Measurements from ENCODE around the gene ACSF3.

The ACSF3 gene

DNA sequence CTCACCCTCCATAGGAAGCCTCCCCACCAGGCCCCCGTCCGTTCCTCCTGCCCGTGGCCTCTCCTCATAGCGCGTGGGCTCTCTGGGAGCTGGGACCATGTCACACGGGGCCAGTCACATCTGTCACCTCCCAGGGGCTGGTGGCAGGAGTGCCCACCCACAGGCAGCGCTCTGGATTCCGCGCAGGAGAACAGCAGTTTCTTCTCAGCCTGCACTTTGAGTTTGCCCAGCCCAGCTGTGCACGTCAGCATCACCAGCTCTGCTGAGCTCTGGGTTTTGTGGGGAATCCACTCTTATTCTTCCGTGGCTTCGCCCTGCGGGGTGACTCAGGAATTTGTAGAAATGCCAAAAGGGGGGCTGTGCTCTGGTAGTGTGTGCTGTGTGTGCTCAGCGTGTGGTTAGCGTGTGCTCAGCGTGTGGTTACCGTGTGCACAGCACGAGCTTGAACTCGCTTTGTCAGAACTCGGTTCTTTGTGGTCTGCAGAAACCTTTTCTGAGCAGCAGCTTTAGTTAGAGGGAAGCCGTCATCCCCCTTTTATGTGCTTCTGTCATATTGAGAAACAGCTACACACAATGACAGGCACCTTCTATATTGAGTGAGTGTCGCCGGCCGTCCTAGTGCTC is 3.2 kb downstream of the ACSF3 start:
- peak; percentile 79 for DNase-seq

DNA sequence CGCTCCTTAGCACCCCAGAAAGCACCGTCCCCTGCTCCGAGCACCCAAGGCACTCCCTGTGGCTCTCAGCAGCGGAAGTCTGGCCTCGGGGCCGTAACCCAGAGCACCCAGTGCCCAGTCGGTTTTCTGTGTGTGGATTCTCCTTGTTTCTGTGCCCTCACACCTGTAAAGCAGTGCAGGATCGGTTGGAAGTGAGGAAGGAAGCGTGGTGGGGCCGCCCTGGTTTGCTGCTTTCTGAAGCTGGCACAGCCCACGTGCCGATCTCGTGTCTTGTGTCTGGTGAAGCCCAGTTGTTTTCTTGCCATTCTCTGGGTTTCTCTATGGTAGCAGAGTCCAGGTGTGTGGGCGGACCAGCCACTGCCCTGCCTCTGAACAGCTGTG is 3.7 kb downstream of the ACSF3 start:
- DNase-seq, result no peak

DNA sequence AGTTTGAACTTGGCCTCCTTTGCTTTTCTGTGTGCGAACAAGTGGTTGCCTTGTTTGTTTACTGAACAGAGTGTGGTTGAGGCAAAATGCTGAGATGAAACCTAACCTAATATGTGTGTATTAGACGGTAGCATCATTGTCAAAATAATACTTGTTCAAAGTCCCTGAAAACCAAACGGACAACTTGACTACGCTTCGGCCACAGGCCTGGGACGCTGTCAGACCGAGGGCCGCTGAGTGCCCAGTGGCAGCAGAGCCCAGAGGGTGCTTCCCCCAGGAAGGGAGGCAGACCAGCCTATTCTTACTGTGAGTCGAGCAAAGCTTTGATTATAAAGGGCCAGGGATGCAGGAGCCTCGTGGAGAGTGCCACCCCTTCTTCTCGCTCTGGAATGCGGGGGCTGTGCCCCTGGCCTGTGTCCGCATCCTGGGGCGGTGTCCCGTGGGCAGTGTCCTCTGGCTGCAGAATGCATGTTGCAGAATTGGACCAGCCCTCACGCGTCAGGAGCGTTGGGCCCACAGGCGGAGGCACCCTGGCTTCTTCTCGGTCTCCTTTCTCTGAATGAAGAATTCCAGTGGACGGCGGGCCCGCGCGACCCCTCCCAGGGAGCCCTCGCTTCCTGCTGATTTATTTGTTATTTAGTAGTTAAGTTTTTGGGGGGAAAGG is 5.2 kb downstream of the ACSF3 start:
- no peak for DNase-seq

DNA sequence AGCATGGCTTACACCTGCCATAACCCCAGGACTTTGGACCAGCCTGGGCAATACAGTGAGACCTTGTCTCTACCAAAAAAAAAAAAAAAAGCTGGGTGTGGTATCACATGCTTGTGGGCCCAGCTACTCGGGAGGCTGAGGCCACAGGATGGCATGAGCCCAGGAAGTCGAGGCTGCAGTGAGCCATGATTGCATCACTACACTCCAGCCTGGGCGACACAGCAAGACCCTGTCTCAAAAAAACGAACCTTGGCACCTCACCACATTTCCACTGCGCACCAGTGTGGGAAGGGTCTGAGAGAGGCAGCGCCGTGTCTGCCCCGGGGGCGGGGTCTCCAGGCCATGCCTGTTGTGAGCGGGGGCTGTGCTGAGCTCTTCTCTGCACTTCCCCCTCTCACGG is 6.3 kb downstream of the ACSF3 start:
- DNase-seq, result peak; percentile 33

DNA sequence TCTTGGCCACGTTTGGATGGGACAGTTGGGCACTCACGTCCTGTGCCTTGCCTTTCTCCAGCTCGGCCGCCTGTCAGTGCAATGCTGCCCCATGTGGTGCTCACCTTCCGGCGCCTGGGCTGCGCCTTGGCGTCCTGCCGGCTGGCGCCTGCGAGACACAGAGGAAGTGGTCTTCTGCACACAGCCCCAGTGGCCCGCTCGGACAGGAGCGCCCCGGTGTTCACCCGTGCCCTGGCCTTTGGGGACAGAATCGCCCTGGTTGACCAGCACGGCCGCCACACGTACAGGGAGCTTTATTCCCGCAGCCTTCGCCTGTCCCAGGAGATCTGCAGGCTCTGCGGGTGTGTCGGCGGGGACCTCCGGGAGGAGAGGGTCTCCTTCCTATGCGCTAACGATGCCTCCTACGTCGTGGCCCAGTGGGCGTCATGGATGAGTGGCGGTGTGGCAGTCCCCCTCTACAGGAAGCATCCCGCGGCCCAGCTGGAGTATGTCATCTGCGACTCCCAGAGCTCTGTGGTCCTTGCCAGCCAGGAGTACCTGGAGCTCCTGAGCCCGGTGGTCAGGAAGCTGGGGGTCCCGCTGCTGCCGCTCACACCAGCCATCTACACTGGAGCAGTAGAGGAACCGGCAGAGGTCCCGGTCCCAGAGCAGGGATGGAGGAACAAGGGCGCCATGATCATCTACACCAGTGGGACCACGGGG is 7.1 kb downstream of the ACSF3 start:
- DNase-seq, result no peak

DNA sequence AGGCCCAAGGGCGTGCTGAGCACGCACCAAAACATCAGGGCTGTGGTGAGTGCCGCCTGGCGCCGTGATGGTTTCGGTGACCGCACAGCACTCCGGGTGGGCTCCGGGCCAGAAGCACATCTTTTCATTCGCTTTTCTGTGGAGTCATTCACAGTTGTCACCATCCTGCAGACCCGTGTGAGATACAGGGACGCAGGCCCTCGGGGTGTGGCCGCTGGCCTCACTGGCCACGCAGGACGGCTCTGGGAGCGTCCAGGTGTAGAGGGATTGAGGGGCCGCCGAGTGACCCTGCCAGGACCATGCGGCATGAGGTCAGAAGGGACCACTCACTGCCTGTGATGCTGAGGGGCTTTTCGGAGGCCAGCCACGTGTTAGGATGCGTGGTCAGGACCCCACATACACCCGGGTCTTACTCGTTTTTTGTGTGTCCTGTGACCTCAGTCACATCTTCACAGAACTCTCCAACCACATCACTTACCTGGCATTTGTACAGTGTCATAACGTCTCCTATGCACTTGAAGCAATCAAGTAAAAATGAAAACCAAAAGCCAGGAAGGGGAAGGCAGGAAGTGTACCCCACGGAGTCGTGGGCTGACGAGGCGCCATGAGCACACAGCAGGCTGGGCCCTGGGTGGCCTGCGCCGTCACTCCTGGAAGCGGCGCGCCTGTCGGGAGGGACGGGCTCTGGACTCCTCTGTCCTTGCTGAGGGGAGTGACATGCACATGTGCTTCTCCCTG is 7.8 kb downstream of the ACSF3 start:
- DNase-seq, result peak; percentile 33

DNA sequence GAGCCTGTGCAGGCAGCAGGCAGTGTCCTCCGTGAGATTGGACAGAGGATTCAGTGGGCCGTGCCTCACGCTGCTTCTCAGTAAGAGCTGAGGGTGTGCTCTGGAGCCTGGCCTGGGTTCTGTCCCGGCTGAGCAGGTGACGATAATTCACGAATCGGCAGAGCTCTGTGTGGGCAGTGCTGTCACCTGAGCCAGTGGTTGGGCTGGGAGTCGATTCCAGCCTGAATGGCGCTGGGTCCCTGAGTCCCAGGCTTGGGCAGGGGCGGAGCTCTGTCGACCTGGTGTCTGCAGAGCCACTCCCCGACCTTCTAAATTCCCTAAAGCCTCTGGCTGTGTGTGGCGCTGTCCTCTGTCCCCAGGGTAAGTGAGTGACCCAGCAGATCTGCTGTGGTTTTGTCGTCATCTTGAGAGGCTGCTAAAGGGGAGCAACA is 8.4 kb downstream of the ACSF3 start:
- no peak for DNase-seq

DNA sequence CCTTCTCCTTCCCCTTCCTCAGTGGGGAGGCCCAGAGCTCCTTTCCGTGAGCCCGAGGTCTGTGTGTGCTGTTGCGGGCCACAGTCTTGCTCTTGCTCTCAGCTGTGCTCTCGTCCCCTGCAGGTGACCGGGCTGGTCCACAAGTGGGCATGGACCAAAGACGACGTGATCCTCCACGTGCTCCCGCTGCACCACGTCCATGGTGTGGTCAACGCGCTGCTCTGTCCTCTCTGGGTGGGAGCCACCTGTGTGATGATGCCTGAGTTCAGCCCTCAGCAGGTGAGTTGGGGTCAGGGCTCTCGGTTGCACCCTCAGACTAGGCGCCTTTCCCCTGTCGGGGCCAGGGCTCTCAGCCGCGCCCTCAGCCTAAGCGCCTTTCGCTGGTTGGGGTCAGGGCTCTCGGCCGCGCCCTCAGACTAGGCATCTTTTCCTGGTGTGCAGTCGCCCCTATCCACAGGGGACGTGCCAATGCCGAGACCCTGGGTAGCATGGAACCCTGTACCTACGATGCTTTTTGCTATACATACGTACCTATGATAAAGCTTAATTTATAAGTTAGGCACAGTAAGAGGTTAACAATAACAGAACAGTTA is 8.9 kb downstream of the ACSF3 start:
- no peak for DNase-seq

DNA sequence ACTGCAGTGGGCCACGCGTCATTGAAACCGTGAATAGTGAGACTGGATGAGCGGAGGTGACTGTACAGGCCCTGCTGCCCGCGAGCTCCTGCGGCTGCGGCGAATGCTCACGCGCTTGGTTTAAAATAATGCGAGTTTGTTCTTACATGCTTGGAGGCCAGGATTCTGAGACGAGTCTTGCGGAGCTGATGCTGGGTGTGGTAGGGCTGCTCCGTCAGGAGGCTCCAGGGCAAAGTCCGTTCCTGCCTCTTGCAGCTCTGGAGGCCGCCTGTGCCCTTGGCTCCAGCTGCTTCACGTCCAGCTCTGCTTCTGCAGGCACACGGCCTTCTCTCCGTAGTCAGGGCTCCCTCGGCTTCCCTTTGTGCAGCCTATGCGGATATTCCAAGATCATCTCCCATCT is 9.5 kb downstream of the ACSF3 start:
- no peak for DNase-seq

DNA sequence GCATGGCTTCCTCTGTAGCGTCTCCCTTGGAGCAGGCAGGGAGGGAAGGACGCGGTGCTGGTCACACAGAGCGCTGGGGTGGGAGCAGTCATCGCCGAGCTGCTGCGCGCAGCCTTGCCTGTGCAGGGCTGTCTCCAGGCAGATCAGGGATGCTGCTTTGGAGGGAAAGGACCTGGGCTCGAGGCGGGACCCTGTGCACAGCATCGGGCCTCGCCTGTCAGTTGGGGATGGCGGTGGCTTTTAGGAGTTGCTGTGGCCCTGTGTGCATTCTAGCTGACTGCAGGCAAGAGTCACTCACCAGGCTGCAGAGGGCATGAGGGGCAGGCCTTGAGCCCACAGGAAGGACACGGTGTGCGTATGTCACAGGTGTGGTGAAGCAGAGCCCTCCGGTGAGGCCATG is 10.1 kb downstream of the ACSF3 start:
- DNase-seq, result no peak

DNA sequence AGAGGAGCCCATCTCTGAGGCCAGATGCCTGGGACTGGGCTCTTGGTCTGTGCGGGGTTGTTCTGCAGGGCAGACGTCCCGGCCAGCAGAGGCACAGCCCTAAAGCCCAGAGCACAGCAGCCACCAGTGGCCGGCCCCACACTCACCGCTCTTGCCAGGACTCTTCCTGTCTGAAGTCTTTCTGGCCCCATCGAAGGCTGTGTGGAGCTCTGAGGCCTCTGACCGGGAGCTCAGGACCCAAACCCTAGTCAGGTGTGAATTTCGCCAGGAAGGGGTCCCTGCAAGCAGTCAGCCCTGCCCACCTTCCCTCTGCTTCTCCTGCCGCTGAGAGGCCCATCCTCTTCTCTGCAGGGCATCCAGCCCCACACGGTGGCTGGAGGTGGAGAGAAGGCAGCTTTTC is 10.7 kb downstream of the ACSF3 start:
- DNase-seq, result no peak

DNA sequence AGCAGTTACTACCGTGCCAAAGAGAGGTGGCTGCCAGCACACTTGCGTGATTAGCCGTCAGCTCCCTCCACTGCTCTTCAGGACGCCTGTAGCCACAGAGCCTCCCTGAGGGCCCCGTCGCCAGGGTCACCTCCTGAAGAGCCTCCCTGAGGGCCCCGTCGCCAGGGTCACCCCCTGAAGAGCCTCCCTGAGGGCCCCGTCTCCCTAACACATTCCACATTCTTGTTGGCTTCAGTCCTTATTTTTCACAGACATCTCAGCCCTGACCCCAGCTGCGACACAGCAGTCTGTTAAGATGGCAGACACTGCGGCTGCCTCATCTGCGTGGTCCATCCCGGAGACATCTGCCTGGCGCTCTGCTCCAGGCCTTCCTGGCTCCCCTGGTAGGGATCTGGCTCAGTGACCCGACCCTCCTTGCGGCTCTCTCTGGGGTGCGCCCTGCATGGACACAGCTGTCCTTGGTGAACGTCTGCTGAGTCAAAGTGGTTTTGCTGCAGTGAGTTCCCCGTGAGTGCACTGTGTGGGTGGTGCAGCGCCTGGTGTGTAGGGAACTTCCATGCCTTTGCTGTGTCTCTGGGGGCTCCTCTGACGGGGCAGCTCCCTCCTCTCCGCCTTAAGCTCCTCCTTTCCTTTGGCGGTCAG is 11.4 kb downstream of the ACSF3 start:
- DNase-seq, result no peak

DNA sequence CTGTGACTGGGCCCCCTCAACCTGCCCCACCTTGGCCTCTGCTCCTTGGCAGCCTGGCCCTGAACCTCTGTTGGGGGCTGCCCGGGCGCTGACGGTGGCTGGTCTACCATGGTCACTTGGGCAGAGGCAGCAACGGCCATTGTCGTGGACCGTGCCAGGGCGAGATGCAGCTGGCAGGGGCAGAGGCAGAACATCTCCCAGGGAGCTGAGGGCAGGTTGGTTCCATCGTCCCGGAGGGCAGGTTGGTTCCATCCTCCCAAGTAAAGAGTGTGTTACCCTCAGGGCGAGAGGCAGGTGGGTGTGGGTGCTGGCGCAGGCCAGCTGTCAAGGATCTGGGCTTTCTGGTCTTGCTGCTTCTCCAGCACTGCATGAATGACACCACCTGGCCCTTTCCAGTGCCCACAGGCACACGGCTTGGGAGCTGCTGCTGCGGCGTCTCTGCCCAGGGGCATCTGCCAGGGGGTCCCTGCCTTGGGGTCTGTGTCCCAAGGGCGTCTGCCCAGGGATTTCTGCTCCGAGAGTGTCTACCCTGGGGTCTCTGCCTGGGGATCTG is 12.0 kb downstream of the ACSF3 start:
- no peak for DNase-seq

DNA sequence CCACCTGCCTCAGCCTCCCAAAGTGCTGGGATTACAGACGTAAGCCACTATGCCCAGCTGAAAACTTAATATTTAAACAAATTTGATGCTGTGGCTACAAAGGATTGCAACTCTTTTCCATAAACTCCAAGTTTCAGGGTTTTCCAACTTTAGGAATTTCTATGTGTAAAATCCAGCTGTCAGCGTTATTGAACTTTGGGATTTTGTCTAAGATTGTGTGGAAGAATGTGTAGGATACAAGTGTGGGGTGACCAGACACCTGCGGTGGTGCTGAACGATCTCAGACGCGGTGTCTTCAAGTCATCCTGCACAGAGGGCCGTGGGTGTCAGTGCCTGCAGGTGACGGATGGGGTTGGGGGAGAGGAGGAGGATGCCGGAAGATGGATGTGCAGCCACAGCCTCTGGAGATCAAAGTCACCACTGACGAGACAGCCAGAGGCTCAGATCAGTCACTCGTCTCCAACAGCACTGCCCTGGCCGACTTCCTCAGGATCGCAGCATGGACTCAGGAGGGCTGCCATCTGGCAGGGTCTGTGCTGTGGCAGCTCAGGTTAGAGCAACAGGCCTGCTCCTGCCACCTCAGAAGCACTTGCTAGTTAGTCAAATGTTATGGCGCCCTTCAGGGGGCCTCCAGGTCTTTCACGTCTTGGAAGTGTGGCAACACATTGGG is 13.0 kb downstream of the ACSF3 start:
- DNase-seq, result no peak

DNA sequence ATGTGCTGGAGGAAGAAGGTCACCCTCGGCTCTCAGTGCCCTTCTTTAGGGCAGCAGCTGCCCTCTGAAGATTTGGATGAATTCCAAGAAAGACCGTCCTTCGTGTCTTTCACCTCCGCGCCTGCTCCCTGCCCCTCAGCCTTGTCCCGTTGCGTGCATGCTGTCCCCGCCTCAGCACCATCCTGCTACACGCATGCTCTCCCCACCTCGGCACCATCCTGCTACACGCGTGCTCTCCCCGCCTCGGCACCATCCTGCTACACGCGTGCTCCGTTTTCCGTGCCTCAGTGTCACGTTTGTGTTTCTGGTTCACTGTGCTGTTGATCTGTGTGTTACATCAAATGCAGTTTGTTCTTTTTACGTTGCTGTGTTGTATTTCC is 13.5 kb downstream of the ACSF3 start:
- DNase-seq, result no peak

DNA sequence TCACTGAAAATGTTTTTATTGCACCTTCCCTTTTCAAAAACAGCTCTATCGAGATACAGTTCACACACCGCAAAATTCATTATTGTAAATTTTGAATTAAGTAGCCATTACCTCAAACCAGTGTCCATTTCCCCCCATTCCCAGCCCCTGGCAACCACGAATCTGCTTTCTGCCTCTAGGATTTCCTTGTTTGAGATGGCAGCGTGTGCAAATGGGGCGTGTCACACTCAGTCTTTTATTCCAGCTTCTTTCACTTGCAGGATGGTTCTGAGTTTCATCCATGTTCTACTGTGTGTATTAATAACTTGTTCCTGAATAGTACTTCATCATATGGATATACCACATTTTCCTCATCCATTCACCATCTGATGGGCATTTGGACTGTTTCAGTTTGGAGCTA is 14.8 kb downstream of the ACSF3 start:
- no peak for DNase-seq

DNA sequence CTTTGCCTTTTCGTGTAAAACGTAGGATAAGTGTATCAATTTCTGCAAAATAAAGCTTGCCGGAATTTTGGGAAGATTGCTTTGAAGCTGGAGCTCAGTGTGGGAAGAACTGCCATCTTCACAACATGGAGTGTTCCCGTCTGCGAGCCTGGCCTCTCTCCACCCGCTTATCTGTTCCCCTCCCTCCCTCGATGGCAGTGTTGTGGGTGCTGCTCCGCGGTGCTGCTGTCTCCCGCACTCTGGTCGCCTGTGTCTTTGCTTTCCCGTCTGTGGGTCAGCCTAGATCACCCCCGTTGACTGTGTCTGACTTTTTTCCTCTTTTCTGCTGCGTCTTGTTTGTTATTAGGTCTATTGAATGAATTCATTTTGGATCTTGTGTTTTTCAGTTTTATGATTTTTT is 17.0 kb downstream of the ACSF3 start:
- no peak for DNase-seq

DNA sequence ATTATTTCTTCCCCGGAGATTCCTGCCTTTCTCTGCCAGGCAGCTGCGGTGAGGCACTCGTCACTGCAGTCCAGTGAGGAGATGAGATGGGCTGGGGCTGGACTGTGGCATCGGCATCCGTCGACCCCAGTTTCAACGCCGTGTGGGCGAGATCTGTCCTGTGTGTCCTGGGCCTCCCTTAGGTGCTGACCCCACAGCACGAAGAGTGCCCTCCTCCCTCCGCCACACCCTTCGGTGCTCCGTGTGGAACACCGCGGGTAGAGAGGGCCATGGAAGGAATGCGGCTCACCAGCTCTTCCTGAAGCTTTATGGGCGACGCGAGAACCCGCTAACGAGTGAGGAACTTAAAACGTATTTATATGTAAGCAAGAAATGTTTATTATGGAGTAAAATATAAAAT is 17.6 kb downstream of the ACSF3 start:
- no peak for DNase-seq

DNA sequence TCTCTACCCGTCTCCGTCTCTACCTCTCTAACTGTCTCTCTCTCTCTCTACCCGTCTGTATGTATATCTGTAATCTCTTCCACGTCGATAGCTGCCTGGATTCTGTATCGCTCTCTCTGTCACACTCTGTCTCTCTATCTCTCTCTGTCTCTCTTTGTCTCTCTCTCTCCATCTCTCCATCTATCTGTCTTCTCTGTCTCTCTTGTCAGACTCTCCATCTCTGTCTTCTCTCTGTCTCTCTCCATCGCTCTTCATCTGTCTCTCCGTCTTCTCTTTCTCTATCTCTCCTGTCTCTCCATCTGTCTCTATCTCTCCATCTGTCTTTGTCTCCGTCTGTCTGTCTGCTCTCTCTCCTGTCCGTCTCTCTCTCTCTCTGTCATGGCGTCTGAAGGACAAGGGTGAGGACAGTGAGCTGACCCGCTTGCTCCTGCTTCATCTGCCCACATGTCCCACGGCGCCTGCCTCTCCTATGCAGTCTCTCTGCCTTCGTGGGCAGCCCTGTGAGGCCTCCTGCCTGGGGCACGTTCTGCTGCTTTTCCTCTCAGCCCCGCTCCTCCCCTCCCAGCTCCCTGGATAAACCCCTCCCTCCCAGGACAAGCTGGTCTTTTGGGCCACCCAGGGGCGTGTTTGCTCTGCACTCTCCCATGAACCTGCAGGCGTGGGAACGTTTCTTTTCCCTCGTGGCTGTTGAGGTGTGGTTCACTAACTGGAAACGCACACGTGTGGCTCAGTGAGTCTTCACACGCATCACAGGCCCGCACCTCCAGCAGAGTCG is 18.9 kb downstream of the ACSF3 start:
- no peak for DNase-seq

DNA sequence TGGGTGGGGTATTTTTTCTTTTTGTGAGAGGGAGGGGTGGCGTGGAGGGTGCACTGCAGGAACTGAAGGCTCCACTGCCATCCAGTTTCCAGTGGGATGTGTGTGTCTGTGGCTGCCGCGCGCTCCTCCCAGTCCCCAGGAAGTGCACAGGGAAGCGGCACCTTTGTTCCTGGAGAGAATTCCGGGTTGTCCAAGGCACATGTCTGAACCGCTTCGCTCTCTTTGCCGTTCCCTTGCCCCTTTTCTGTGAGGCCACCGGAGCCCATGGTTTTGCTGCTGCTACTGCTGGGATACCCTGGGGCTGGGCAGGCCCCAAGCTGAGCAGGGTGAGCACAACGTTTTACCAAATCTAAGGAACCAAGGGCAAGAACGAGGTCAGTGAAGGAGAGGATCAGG is 19.5 kb downstream of the ACSF3 start:
- no peak for DNase-seq

DNA sequence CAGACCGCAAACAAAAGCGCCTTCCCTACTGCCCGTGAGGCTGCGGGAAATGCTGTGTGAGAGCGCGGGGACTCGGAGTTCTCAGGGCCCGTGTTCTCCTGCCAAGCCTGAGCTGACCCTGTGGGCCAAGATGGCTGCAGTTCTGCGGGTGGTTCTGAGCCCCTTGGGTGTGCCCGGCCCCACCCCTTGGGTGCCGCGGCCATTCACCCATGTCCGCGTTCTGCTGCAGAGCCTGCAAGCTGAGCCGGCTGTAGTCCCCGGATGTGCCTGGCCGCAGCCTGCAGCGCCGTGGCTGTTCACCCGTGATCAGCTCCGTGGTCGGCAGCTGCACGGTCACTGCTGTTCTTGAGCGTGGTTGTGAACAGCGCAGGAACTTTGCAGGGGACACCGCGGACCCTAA is 20.0 kb downstream of the ACSF3 start:
- DNase-seq, result no peak
